K562 (cell line): ENCODE results near the gene POLL. TPM values are rescaled to one million over a fixed set of nuclear protein-coding genes. Genes with fewer than 3 reads are reported as not detected.

Source experiments
- AFF1 ChIP-seq, 2 experiments: fragments of 450-650 bp; IDR thresholded peaks; 2 replicates each; pipeline ENCODE4 v1.6.1; 2018; ENCODE audit warnings: mild to moderate bottlenecking in 2 of 2, low read depth in 1 of 2; ENCODE audit not compliant: partially characterized antibody in 2 of 2
- CTCF ChIP-seq, 3 experiments: IDR thresholded peaks in 2 of 3; conservative IDR thresholded peaks in 1 of 3; 2 replicates each; pipeline ENCODE4 v1.5.1; 2011 to 2012; ENCODE audit warnings: low read length in 3 of 3, mild to moderate bottlenecking in 3 of 3, control low read depth in 2 of 3, improper control_type of control experiment in 1 of 3, inconsistent platforms in 1 of 3, low read depth in 1 of 3, mixed read lengths in 1 of 3, moderate library complexity in 1 of 3; ENCODE audit not compliant: insufficient read depth in 2 of 3
- TAF1 ChIP-seq: IDR thresholded peaks from 2 replicates; pipeline ENCODE4 v1.6.1; 2011; ENCODE audit warnings: mild to moderate bottlenecking, low read length, moderate library complexity; ENCODE audit not compliant: insufficient read depth, control insufficient read depth, severe bottlenecking; ENCODE audit errors: extremely low read depth
- USF2 ChIP-seq: sonication (generic); formaldehyde crosslinking; IDR thresholded peaks from 2 replicates; pipeline ENCODE4 v1.5.0; 2020; ENCODE audit warnings: missing genetic modification reagents
- polyA plus RNA-seq, 8 experiments: library from polyadenylated mRNA; depleted of rRNA in 4 of 8; stranded (reverse) in 5 of 8; unstranded in 3 of 8; fragments of >200 nt; fragmentation: Nextera tagmentation in 2 of 8; fragmentation: Illumina TruSeq in 1 of 8; extraction: Ambion mirVana in 2 of 8; extraction: Trizol in 1 of 8; gene quantifications; 2 replicates each; pipeline versions ENCODE4 v1.2.1 to v1.2.3, GENCODE V29; 2011 to 2014; ENCODE audit warnings: inconsistent platforms in 1 of 8, missing spikeins in 1 of 8
- total RNA-seq, 7 experiments: library from RNA; depleted of rRNA in 6 of 7; stranded (reverse); fragments of >200 nt in 6 of 7; fragmentation: Illumina TruSeq in 2 of 7; extraction: Trizol in 2 of 7; gene quantifications; 2 replicates each; pipeline versions ENCODE4 v1.2.1 to v1.2.3, GENCODE V29; 2011 to 2021; ENCODE audit warnings: low replicate concordance in 1 of 7

POLL gene
- total and polyA plus RNA-seq, 9 of the 15 experiments (the other 6 are each of a cell fraction or from before 2014, with no cell fraction given), result 1.2 to 18.7 (median 10.9) TPM

GRCh38 chr10:101619983-101620382 is 31.9 kb upstream of the POLL start (continued):
- TF ChIP-seq CTCF (IDR thresholded peaks at IDR 0.05 in 2 of 3, conservative IDR thresholded peaks at IDR 0.05 in 1 of 3; ENCODE audit: insufficient read depth in 2 of 3, low read depth in 1 of 3, low read length in 3 of 3) (no peak), TAF1 (no peak), USF2 (CRISPR knock-in tag) (no peak), AFF1 (IDR thresholded peaks at IDR 0.05; ENCODE audit: low read depth in 1 of 2, partially characterized antibody in 2 of 2) (no peak)
